Transverse colon (tissue), 4 donors: Measurements from ENCODE around the gene TIAM1. TPM values are rescaled to one million over a fixed set of nuclear protein-coding genes. Genes with fewer than 3 reads are reported as not detected.
A peak's percentile ranks its signal among the peaks of the same experiment; 100 is the strongest.

Experiments
- DNase-seq: peaks from one replicate; pipeline ENCODE4 v3.0.0-alpha.2; 2019
- H3K27ac ChIP-seq, 4 donors: fragments of 200-600 bp; sonication (generic); 2 replicates each; pipeline ENCODE4 v1.5.1; 2016 to 2018; ENCODE audit warnings: inconsistent platforms in 4 of 4
- H3K27me3 ChIP-seq: fragments of 200-600 bp; sonication (generic); 2 replicates; pipeline ENCODE4 v1.5.1; 2017; ENCODE audit warnings: inconsistent platforms
- H3K36me3 ChIP-seq, 4 donors: fragments of 200-600 bp; sonication (generic); 2 replicates each; pipeline ENCODE4 v1.5.1; 2017 to 2019; ENCODE audit warnings: inconsistent platforms in 4 of 4
- H3K4me1 ChIP-seq, 4 donors: fragments of 200-600 bp; sonication (generic); 2 replicates each; pipeline ENCODE4 v1.5.1; 2017 to 2020; ENCODE audit warnings: inconsistent platforms in 4 of 4
- H3K4me3 ChIP-seq, 4 donors: fragments of 200-600 bp; sonication (generic); 1 replicate in 1 of 4; 2 replicates in 3 of 4; pipeline versions ENCODE4 v1.5.1 to v1.6.1; 2017 to 2019; ENCODE audit warnings: inconsistent platforms in 4 of 4
- H3K9me3 ChIP-seq, 2 donors: fragments of 200-600 bp; sonication (generic); 2 replicates each; pipeline ENCODE4 v1.5.1; 2017 to 2019; ENCODE audit warnings: inconsistent platforms in 2 of 2
- CTCF ChIP-seq, 5 experiments: fragments of 200-600 bp in 3 of 5; fragments of 450-650 bp in 2 of 5; sonication (generic) in 3 of 5; IDR thresholded peaks; 1 replicate in 2 of 5; 2 replicates in 3 of 5; pipeline ENCODE4 v1.5.1; 2016 to 2017; ENCODE audit warnings: antibody characterized with exemption in 5 of 5, inconsistent platforms in 3 of 5, mild to moderate bottlenecking in 2 of 5, moderate library complexity in 1 of 5
- EP300 ChIP-seq: sonication (generic); formaldehyde crosslinking; IDR thresholded peaks from one replicate; pipeline ENCODE4 v1.6.1; 2017; ENCODE audit warnings: antibody characterized with exemption, low read depth
- POLR2A ChIP-seq: fragments of 450-650 bp; IDR thresholded peaks from one replicate; pipeline ENCODE4 v1.6.1; 2016; ENCODE audit warnings: antibody characterized with exemption, mild to moderate bottlenecking, moderate library complexity
- POLR2AphosphoS5 ChIP-seq, 3 donors: sonication (generic); formaldehyde crosslinking; IDR thresholded peaks; one replicate each; pipeline ENCODE4 v1.6.1; 2016; ENCODE audit warnings: antibody characterized with exemption in 3 of 3
- WGBS, 2 donors: methylation state at CpG; one replicate each; pipeline ENCODE4 v1.1.5; 2018; ENCODE audit warnings: low coverage in 1 of 2; 5-methylcytosine and 5-hydroxymethylcytosine counted together
- in situ Hi-C, 4 donors: fragments of 200-750 bp; cut with MboI; loops; one replicate each; pipeline versions ENCODE4 v1.15.0 to v1.15.1; 2017; ENCODE audit warnings: low sequenced_read_pairs in 3 of 4, low pct_ligation_motif_present in 1 of 4, low pct_unique_long_range_greater_than_20kb in 1 of 4
- intact Hi-C: fragments of 100-400 bp; cut with DNase I; formaldehyde crosslinking; loops from one replicate; pipeline ENCODE4 v1.15.1; 2023; ENCODE audit warnings: low total_unique reads
- total RNA-seq, 4 donors: library from RNA; depleted of rRNA; stranded (reverse); fragments of >200 nt; gene quantifications; one replicate each; pipeline ENCODE4 v1.1.0, GENCODE V29; 2016

TIAM1 gene
- total RNA-seq, 4 donors from 2014 or later = 4.5 to 18.9 (median 6.5) TPM

DNA sequence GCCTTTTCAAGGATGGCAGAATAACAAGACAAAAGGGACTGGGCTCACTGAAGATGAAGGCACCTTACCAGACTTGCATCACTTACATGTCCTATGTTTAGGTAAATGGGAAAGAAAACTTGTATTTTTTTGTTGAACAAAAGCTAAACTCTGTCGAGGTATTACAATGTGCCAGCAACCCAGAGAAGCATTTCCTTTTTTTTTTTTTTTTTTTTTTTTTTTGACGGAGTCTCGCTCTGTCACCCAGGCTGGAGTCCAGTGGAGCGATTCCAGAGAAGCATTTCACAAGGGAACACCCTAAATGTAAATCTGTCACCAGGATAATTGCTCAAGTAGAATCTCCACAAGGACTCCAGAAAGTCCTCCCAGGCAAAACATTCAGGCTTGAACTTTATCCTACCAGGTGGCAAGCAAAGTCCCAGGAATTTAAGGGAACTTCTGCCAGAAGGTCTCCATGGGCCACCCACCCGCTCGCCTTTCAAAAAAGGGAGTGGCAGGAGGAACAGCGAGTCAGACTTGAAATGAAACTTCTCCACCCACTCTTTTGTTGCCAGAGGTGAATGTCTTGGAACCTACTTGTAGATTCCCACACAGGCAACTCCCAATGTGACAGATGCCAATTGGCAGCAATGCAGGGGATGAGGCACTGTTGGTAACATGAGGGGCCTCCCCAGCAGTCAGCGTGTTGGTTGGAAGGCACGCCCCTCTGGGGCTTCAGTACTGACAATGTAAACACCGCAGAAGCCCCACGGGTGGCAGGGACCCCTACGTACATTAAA is 125.0 kb downstream of the TIAM1 start:
- peak overlapping the region; percentile 24 to 48 (median 42) for H3K27ac ChIP-seq
- TF ChIP-seq POLR2A (no peak), CTCF (IDR thresholded peaks at IDR 0.05) (no peak), EP300 (no peak), POLR2AphosphoS5 (IDR thresholded peaks at IDR 0.05) (no peak)
- no peak overlapping the region for H3K4me3 ChIP-seq
- intact Hi-C loops = no loop called here
- peaks cover 0 to 11% (median 4%) of the 10 kb centered on the region in 4 donors for H3K4me1 ChIP-seq
- no peaks in the 10 kb centered on the region for H3K9me3 ChIP-seq
- no peaks in the 10 kb centered on the region for H3K36me3 ChIP-seq
- peak; percentile 43 for DNase-seq
- no peaks in the 10 kb centered on the region for H3K27me3 ChIP-seq
- in situ Hi-C loops = no loop called here
- WGBS, 2 donors = 26 to 52% methylated on average over 6 to 12 of the region's 12 CpGs

DNA sequence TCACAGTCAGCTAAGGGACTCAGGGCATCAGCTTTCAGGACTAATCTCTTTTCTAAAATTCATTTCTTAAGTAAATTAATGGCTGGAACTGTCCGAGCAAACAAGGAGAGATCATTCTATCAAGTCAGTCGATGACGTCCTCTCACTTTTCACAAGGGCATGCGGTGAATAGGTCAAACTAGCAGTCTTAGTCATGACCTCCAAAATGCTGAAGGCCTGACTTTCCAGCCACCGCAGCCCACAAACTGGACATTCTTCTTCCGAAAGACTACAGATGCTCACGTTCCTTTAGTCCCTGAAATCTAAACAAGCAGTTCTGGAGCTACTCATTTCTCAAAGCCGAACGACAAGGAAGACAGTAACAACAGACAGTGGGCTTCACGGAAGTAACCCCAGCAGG is 127.9 kb downstream of the TIAM1 start:
- H3K36me3 ChIP-seq = no peaks in the 10 kb centered on the region
- in situ Hi-C loops = no loop called here

DNA sequence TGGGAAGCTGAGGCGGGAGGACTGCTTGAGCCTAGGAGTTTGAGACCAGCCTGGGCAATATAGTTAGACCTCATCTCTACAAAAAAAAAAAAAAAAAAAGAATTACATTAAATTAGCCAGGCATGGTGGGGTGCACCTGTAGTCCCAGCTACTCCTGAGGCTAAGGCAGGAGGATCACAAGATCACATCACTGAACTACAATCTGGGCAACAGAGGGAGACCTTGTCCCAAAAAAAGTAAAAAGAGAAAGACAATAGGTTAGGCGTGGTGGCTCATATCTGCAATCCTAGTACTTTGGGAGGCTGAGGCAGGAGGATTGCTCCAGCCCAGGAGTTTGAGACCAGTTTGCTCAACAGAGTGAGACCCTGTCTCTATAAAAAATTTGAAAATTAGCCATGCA is 130.3 kb downstream of the TIAM1 start:
- in situ Hi-C loops = no loop called here
- no peaks in the 10 kb centered on the region for H3K27me3 ChIP-seq
- H3K4me3 ChIP-seq = no peak overlapping the region
- intact Hi-C loops = no loop called here
- TF ChIP-seq CTCF (IDR thresholded peaks at IDR 0.05) (no peak), EP300 (no peak), POLR2AphosphoS5 (IDR thresholded peaks at IDR 0.05) (no peak), POLR2A (no peak)
- H3K4me1 ChIP-seq = peaks cover 0 to 4% (median 0%) of the 10 kb centered on the region in 4 donors
- H3K27ac ChIP-seq = no peak overlapping the region
- no peaks in the 10 kb centered on the region for H3K36me3 ChIP-seq
- H3K9me3 ChIP-seq = no peaks in the 10 kb centered on the region
- 82 to 100% methylated on average over 1 to 2 of the region's 2 CpGs for WGBS, 2 donors
- DNase-seq = no peak

More for the DNA sequence above, 127.9 kb downstream of the TIAM1 start:
- H3K4me1 ChIP-seq = peaks cover 0 to 11% (median 4%) of the 10 kb centered on the region in 4 donors
- no peak for TF ChIP-seq EP300
- TF ChIP-seq POLR2A = no peak
- TF ChIP-seq CTCF (IDR thresholded peaks at IDR 0.05) = no peak
- no peak for TF ChIP-seq POLR2AphosphoS5 (IDR thresholded peaks at IDR 0.05)
- 81 to 91% methylated on average over 3 to 10 of the region's 10 CpGs for WGBS, 2 donors
- H3K27ac ChIP-seq = no peak overlapping the region
- H3K4me3 ChIP-seq = no peak overlapping the region
- DNase-seq = no peak
- intact Hi-C loops = no loop called here
- no peaks in the 10 kb centered on the region for H3K27me3 ChIP-seq
- no peaks in the 10 kb centered on the region for H3K9me3 ChIP-seq

DNA sequence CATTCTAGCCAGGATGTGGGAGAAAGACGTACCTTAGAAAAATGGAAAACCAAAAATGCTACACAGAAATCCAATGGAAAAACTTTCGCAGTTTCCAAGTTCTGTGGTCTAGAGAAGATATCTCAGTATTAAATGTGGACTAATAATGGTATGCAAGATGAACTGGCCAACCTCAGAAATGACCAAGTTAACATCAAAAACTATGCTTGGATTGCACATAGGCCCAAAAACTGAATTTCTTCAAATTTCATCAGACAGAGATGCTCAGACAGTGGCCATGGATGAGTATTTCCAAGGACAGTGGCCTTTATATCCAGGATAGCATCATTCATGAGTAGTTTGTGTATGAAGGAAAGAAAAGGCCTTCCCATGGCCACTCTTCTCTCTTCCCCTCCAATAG is 132.2 kb downstream of the TIAM1 start:
- no peaks in the 10 kb centered on the region for H3K27me3 ChIP-seq
- no peak overlapping the region for H3K27ac ChIP-seq
- no peaks in the 10 kb centered on the region for H3K36me3 ChIP-seq
- intact Hi-C loops (no loop called here), in situ Hi-C loops (no loop called here)
- H3K4me3 ChIP-seq = no peak overlapping the region
- no peaks in the 10 kb centered on the region for H3K9me3 ChIP-seq
- DNase-seq = no peak
- TF ChIP-seq CTCF (IDR thresholded peaks at IDR 0.05) (no peak), POLR2AphosphoS5 (IDR thresholded peaks at IDR 0.05) (no peak), EP300 (no peak), POLR2A (no peak)
- H3K4me1 ChIP-seq = no peaks in the 10 kb centered on the region
- WGBS, 2 donors = 88 to 92% methylated on average over 1 to 2 of the region's 2 CpGs
